HG03139 (cell line): Measurements from ENCODE around the gene PRR19.
"Not testable (repeated sequence)": the region's sequence is repeated elsewhere in the genome, so short reads cannot be mapped to it uniquely, and the experiment has no call there.

Experiments used
- ATAC-seq: cut with Tn5 transposase; IDR thresholded peaks from one replicate; pipeline ENCODE4 v1.9.1; 2021; ENCODE audit not compliant: unreplicated experiment

The PRR19 gene

GRCh38 chr19:42325308-42325895 lies 23.5 kb downstream of the PRR19 start, which contains the start of gene MEGF8:
MEGF8 (plus strand) TSS chr19:42325635; CDS start chr19:42326244, 609 bp downstream.
- peak; percentile 85 for ATAC-seq

DNA sequence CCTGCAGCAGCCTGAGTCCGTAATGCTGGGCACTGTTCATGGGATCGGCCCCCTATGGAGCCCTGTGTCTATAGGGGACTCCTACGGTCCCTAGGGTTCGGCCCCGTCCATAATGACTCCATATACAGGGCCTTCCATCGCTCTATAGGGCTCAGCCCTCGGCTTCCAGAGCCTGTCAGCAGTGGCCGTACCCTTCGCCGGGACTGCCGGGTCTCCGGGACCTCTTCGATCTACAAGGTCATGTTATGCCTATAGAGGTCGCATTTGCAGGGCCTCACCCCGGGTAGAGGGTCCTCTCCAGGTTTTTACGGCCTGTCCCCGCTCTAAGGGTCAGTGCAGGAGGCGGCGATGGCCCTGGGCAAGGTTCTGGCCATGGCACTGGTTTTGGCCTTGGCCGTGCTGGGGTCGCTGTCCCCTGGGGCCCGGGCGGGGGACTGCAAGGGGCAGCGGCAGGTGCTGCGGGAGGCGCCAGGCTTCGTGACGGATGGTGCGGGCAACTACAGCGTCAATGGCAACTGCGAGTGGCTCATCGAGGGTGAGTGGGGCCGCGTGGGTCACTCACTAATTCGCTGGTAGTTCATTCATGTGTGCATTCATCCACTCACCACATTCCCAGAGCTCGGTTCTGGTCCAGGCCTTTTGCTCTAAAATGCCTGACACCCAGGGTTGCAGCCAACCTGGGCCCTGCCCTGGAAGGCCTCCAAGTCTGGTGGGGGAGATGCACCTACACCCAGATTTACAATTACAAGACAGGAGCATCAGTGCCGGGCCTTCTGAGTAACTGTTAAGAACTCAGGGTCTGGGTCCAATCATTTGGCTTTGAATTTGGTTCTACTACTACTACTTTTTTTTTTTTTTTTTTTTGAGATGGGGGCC lies 24.2 kb downstream of the PRR19 start:
- ATAC-seq = peak; percentile 18

DNA sequence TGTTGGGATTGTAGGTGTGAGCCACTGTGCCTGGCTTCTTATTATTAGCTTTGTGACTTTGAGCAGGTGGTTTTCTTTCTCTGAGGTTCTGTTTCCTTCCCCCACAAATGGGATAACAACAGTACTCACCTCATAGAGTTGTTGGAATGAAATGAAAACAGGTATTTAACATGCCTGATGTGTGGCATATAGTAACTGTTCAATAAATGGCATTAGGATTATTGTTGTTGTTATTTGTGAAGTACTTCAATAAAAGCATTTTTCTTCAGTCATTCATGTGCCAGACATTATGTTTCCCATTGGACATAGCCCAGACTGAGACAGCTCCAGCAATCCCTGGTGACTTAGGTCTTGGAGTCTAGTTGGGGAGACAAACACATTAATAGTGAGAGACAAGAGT lies 25.0 kb downstream of the PRR19 start:
- no peak for ATAC-seq

- no peak for ATAC-seq
These were observed 25.4 kb downstream of the PRR19 start for GRCh38 chr19:42327381-42327780.

- no peak for ATAC-seq
These were observed 26.2 kb downstream of the PRR19 start for GRCh38 chr19:42328106-42328505.

- ATAC-seq = no peak
These were observed 26.9 kb downstream of the PRR19 start for GRCh38 chr19:42328854-42329253.

- ATAC-seq = no peak
These were observed 28.3 kb downstream of the PRR19 start for GRCh38 chr19:42330241-42330711.

GRCh38 chr19:42331333-42331732 lies 29.4 kb downstream of the PRR19 start:
- ATAC-seq = not testable (repeated sequence)

DNA sequence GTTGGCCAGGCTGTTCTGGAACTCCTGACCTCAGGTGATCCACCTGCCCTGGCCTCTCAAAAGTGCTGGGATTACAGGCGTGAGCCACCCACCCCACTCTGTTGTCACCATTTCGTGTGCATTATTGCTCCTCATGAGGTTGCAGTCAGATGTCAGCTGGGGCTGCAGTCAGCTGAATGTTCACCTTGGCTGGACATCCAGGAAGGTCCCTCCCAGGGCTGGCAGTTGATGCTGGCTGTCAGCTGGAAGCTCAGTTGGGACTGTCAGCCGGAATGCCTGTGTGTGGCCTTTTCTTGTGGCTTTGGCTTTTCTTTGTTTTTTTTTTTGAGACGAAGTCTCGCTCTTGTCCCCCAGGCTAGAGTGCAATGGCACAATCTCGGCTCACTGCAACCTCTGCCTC lies 30.1 kb downstream of the PRR19 start:
- ATAC-seq = no peak

GRCh38 chr19:42333018-42333417 lies 31.1 kb downstream of the PRR19 start:
- ATAC-seq = no peak

- no peak for ATAC-seq
These were observed 32.2 kb downstream of the PRR19 start for GRCh38 chr19:42333975-42334696.

- no peak for ATAC-seq
These were observed 32.9 kb downstream of the PRR19 start for GRCh38 chr19:42334697-42335373.

DNA sequence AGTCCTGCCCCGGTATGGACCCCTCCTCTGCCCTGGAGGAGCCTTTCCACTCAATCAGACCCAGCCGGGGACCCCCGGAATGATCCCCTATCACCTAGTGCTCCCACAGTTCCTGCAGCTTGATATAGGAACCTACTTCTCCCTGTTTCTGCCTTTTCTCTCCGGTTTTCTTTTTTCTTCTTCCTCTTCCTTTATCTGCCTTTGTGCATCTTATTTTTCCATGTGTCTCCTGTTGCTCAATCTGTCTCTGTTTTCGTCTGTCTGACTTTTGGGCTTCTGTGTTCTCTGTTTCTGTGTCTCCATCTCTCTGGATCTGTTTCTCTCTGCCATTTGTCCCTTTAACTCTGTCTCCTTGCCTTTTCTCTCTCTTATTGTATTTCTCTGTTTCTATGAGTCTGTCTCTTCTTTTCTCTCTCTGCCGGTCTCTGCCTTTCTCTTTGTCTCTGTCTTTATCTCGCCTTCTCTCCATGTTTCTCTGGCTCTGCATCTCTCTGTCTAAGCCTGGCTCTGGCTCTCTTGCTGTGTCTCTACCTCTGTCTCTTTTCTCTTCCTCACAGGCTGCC lies 33.5 kb downstream of the PRR19 start:
- ATAC-seq = no peak

GRCh38 chr19:42335971-42336370 lies 34.0 kb downstream of the PRR19 start:
- no peak for ATAC-seq

GRCh38 chr19:42339126-42339860 lies 37.4 kb downstream of the PRR19 start:
- ATAC-seq = not testable (repeated sequence)

- not testable (repeated sequence) for ATAC-seq
These were observed 38.0 kb downstream of the PRR19 start for GRCh38 chr19:42339922-42340321.

- no peak for ATAC-seq
These were observed 41.6 kb downstream of the PRR19 start for GRCh38 chr19:42343344-42344110.

DNA sequence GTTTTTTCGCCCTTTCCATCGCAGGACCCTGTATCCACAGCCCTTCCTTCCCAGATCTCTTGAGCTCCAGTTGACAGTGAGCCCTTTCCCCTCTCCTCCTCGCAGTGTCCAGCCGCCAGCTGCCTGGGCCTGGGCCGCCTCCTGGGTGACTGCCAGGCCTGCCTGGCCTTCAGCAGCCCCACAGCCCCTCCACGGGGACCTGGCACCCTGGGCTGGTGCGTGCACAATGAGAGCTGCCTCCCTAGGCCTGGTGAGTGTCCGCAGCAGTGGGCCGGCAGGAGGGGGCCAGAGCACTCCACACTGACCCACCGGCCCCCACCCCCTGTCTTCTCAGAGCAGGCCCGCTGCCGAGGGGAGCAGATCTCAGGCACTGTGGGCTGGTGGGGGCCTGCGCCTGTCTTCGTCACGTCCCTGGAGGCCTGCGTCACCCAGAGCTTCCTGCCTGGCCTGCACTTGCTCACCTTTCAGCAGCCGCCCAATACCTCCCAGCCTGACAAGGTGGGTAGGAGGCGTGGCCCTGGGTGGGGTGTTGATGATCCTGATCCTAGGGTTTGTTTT lies 42.5 kb downstream of the PRR19 start:
- ATAC-seq = no peak
